GM06990 (cell line): ENCODE results near the gene LRRC46.

ENCODE experiments used
- DNase-seq: peaks from one replicate; pipeline ENCODE4 v3.0.0-alpha.2; 2011; ENCODE audit not compliant: insufficient read length; ENCODE audit errors: extremely low read depth
- H3K27me3 ChIP-seq: replicated peaks from 2 replicates; pipeline ENCODE4 v1.6.0; 2011; ENCODE audit warnings: low read length; ENCODE audit not compliant: control insufficient read depth, insufficient read depth
- H3K36me3 ChIP-seq: 2 replicates; pipeline ENCODE4 v1.5.1; 2011; ENCODE audit warnings: low read length; ENCODE audit not compliant: control insufficient read depth, insufficient read depth
- H3K4me3 ChIP-seq: replicated peaks from 2 replicates; pipeline ENCODE4 v1.5.1; 2011; ENCODE audit warnings: low read depth, mild to moderate bottlenecking, control low read depth, low read length
- CTCF ChIP-seq: IDR thresholded peaks from 2 replicates; pipeline ENCODE4 v1.5.1; 2011; ENCODE audit warnings: low read length, control low read depth, mild to moderate bottlenecking, inconsistent platforms; ENCODE audit not compliant: insufficient read depth, poor library complexity, severe bottlenecking

The LRRC46 gene

GRCh38 chr17:47792979-47793378, 38.5 kb upstream of the LRRC46 start:
- DNase-seq = no peak
- Histone ChIP-seq H3K36me3 (no peaks in the 10 kb centered on the region), H3K4me3 (no peak overlapping the region), H3K27me3 (no peaks in the 10 kb centered on the region; the same call in 1 of the 2 replicates)
- TF ChIP-seq CTCF = no peak

- H3K27me3 ChIP-seq = no peaks in the 10 kb centered on the region
- TF ChIP-seq CTCF = no peak
- no peak overlapping the region for H3K4me3 ChIP-seq
- no peaks in the 10 kb centered on the region for H3K36me3 ChIP-seq
- DNase-seq = no peak
These were observed 33.7 kb upstream of the LRRC46 start for GRCh38 chr17:47797797-47798196.

GRCh38 chr17:47800686-47801085, 30.8 kb upstream of the LRRC46 start:
- DNase-seq = no peak
- Histone ChIP-seq H3K27me3 (no peaks in the 10 kb centered on the region), H3K36me3 (no peaks in the 10 kb centered on the region), H3K4me3 (no peak overlapping the region)
- no peak for TF ChIP-seq CTCF

- no peaks in the 10 kb centered on the region for H3K36me3 ChIP-seq
- H3K27me3 ChIP-seq = no peaks in the 10 kb centered on the region
- TF ChIP-seq CTCF = no peak
- H3K4me3 ChIP-seq = no peak overlapping the region
- DNase-seq = no peak
These were observed 30.2 kb upstream of the LRRC46 start for GRCh38 chr17:47801176-47801765.

GRCh38 chr17:47801906-47802305, 29.6 kb upstream of the LRRC46 start:
- TF ChIP-seq CTCF = no peak
- H3K36me3 ChIP-seq = no peaks in the 10 kb centered on the region
- H3K4me3 ChIP-seq = no peak overlapping the region
- H3K27me3 ChIP-seq = no peaks in the 10 kb centered on the region
- no peak for DNase-seq

- no peak overlapping the region for H3K4me3 ChIP-seq
- no peaks in the 10 kb centered on the region for H3K27me3 ChIP-seq
- TF ChIP-seq CTCF = peak; percentile 80
- no peaks in the 10 kb centered on the region; the same call in 1 of the 2 replicates for H3K36me3 ChIP-seq
- DNase-seq = no peak
These were observed 29.0 kb upstream of the LRRC46 start for GRCh38 chr17:47802341-47803022.
